NCI-H1092 treated with DMSO at 0.1 percent for 48 hours (cell line): ENCODE data around the gene LRRC28.
A peak's percentile ranks its signal among the peaks of the same experiment; 100 is the strongest.

Source experiments
- DNase-seq: peaks from one replicate; lab custom pipeline; 2025; lab: John Stamatoyannopoulos, UW

LRRC28 gene

GRCh38 chr15:99305761-99306505 lies 54.7 kb downstream of the LRRC28 start:
- DNase-seq = peak; percentile 25

DNA sequence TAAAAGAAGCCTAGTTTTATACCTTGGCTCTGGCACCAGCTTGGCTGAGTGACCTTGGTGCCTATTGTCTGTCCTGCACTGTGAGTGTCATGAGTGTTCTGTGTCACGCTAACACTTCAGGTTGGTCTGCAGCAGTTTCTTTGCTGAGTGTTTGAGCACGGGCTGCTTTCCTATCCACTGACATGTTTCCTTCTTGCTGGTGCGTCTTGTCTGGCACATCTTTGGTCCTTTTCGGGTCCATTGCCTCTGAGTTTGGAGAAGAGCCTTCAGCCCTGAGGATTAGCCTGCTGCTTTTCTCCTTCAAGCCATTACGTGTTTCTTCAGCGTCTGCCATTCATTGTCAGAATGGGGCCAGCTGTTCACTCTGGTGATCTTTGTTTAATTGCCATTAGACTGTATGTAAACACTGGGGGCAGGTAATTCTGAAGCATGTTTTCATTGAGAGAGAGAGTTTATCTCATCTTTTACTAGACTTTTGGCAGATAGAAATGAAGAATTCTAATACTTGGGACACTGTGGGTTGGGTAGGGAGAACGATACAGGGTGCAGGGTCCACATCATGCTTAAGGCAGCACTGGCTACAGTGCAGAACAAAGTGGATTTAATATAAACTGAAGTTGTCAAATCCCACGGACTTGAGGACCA lies 55.5 kb downstream of the LRRC28 start:
- DNase-seq = peak; percentile 71

DNA sequence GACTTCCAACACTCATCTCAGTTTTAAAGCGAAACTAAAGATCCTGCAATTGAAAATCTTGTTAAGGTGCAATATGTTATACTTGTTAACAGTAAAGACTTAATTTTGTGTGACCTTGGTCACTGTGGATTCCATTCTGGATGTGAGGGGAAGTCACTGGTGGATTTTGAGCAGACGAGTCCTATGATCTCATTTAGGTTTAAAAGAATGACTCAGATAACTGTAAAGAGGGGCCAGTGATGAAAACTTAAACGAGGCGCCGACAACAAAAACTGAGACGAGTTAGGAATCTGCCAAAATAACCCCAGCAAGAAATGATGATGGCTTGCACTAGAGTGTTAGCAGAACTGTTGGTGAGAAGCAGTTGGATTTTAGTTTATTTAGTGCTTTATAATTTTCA lies 56.5 kb downstream of the LRRC28 start:
- DNase-seq = no peak

DNA sequence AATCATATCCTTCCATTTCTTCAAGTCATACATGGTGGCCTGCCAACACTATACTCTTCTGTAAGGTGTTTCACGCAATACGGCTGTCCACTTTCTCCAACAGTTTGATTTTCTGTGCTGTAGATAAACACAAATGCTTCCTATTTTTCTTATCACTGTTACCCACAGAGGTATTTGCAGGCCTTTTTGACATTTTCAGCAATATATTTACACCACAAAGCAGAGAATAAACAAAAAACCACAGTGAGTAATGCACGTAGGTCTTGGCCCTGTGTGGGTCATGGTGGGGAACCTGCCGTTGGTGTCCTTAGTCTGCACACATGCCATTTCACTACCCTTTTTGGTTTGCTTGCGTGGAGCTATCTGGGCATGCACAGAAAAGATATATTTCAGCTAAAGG lies 59.5 kb downstream of the LRRC28 start:
- DNase-seq = no peak

- no peak for DNase-seq
These were observed 60.9 kb downstream of the LRRC28 start for GRCh38 chr15:99312228-99312627.

DNA sequence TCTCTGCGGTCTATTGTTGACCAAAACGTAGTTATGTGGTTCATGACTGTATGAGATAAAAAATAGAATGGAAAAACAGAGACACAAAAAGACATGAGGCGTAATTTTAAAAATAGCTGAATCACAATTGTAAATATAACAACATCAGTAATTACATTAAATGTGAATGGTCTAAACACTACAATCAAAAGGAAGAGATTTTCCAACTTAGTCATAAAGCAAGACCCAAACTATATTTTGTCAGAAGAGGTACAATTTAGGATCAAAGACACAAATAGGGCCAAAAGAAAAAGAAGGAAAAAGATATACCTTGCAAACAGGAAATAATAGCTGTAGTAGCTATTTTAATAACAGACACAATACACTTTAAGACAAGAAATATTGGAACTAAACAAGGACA lies 61.5 kb downstream of the LRRC28 start:
- no peak for DNase-seq

GRCh38 chr15:99315636-99316035 lies 64.4 kb downstream of the LRRC28 start:
- no peak for DNase-seq

GRCh38 chr15:99320374-99321215 lies 69.3 kb downstream of the LRRC28 start:
- DNase-seq = no peak

DNA sequence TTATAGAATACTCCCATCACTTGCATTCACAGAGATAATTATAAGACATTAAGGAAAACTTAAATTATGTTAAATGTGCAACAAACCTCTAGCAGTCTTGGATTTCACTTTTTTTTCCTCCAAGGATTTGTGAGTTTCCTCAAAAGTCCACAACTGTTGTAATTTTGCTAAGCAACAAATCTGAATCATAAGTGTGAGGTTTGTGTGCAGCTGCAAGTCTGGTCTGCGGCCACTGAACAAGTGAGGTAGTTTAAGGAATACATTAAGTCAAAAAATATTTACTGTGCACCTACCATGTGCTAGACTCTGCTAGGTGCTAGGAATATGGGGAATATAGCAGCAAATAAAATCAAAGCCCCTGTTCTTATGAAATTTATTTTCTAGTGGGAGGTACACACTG lies 70.2 kb downstream of the LRRC28 start:
- DNase-seq = no peak

DNA sequence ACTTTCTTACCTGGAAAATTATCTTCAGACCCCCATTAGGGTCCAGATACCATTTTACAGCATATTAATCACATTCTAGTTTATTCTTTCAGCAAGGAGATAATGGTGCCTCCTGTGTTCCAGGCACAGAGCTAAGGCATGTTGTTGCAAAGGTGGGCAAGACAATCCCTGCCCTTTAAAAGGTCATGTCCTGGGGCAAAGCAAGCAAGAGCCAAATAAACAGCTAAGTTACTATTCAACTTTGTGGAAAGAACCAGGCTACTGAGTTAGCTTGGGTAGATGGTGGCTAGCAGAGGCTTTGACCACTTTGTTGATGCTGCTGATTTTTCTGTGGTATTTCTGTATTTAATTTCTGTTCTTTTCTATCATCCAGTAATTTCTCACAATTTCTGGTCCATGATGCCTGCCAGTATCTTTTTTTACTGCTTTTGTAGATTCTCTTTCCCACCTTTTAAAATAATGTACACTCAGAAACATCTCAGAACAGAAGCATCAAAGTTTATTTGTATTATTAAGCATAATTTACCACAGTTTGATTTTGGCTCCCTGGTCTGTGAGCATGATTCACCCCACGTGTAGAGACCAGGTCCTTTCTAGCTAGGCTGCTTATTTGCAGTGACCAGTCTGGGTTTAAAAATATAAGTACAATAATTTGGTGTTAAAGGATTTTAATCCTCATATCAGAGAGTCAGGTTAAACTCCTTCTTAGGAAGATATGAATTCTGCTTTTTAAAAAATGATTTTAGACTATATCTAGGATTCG lies 71.5 kb downstream of the LRRC28 start:
- DNase-seq = no peak

GRCh38 chr15:99324082-99324620 lies 72.9 kb downstream of the LRRC28 start:
- DNase-seq = no peak

GRCh38 chr15:99324700-99325099 lies 73.4 kb downstream of the LRRC28 start:
- DNase-seq = no peak

DNA sequence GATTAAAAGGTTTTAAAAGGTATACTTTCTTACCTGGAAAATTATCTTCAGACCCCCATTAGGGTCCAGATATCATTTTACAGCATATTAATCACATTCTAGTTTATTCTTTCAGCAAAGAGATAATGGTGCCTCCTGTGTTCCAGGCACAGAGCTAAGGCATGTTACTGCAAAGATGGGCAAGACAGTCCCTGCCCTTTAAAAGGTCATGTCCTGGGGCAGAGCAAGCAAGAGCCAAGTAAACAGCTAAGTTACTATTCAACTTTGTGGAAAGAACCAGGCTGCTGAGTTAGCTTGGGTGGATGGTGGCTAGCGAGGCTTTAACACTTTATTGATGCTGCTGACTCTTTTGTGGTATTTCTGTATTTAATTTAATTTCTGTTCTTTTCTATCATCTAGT lies 75.0 kb downstream of the LRRC28 start:
- DNase-seq = no peak

DNA sequence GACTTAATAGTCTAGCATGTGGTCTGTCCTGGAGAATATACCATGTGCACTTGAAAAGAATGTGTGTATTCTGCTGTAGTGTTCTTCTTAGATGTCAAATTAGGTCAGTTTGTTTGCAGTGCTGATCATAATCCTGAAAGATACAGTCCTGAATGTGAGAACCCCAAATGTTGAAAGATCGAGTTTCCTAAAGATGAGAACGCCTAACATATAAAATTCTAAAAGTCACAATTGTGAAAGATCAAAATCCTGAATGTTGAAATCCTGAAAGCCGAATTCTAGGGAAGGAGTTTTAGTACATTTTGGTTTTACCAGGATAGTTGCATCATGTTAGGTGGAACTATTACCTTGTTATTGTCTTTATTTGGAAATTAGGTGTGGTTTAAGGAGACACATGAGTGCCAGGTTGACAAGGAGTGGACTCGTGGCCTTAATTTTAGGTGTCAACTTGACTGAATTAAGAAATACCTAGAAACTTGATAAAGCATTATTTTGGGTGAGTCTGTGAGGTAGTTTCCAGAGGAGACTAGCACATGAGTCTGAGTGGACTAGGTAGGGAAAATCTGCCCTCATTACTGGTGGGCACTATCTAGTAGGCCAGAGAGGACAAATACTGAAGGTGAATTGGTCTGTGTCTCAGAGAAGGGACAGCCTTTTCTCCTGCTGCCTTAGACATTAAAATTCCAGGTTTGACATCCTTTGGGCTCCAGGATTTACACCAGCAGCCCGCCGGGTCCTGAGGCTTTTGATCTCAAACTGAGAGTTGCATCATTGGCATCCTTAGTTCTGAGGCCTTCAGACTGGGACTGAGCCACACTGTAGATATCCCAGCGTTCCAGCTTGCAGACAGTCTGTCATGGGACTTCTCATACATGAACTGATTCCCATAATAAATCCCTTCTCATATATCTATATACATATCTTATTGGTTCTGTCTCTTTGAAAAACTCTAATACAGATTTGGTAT lies 77.1 kb downstream of the LRRC28 start:
- DNase-seq = no peak

- DNase-seq = no peak
These were observed 80.1 kb downstream of the LRRC28 start for GRCh38 chr15:99331381-99331780.

DNA sequence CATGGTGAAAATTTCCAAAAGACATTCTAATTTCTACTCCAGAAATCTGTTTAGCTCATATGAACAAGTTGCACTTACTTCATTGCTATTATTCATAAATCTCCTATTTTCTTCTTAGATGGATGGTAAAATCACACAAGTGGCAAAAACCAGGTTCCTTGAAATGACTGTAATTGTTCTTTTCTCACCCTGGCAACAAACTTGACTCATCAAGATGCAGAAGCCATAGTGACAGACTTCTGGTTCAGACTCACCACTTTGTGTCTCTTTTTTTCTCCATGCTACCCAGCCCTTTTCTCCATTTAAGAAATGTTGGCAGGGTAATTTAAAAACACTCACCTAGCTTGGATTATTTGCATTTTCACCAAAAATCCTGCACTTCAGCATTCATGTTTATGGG lies 82.1 kb downstream of the LRRC28 start:
- DNase-seq = no peak

DNA sequence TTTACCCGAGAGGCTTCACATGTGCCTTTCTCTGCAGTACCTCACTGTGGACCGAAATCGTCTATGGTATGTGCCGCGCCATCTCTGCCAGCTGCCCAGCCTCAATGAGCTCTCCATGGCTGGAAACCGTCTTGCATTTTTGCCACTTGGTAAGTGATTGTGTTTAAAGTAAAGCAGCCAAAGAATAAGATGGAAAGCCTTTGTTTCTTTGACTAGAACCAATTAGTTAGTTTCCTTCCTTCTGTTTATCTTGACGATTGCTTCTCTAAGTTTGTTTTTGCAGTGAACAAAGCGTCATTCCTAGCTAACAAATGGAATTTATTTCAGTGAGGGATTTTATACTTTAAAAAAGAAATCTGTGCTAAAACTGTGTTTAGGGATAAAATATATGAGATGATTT lies 82.7 kb downstream of the LRRC28 start:
- DNase-seq = no peak

GRCh38 chr15:99335508-99335907 lies 84.2 kb downstream of the LRRC28 start:
- no peak for DNase-seq

DNA sequence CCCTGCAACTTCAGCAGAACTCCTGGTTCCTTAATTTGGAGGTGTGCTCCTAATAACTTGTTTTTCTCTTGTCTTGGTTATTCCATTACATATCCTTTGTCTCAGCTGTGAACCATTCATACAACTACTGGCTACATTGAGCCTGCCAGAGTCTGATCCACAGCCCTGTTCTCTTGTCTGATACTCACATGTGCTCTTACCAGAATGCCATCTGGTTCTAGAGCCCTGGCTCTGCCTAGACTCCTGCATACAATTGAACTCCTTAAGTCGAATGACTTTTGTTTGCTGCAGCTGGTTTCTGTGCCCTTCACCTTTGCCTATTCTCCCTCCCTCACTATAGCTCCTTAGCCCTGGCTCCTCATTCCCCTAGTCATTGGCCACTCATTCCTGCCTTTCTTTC lies 85.5 kb downstream of the LRRC28 start:
- no peak for DNase-seq

DNA sequence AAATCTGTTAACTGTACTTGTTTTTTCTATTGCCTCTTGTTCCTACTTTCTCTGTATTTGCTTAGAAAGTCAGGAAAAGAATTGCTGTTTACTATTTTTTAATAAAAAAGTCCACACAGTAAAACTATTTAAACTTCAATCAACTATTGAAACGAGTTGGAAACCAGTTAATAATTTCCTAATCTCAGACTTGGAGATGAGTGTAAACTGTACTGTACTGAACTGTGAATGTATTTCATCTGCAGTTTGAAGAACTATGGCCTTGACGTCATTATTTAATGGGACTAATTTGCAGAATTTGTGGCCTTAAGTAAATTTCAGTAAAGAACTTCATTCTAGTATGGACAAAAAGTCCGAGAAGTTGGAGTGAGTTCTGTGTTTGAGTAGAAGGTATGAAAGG lies 89.1 kb downstream of the LRRC28 start:
- no peak for DNase-seq

- no peak for DNase-seq
These were observed 90.5 kb downstream of the LRRC28 start for GRCh38 chr15:99341786-99342185.
